H1 (cell line): ENCODE measurements around the gene UBR3. TPM values are rescaled to one million over a fixed set of nuclear protein-coding genes. Genes with fewer than 3 reads are reported as not detected.
"Not testable (repeated sequence)": the region's sequence is repeated elsewhere in the genome, so short reads cannot be mapped to it uniquely, and the experiment has no call there.

ENCODE experiments used
- CTCF ChIA-PET: fragments of 300-600 bp; sonication (Branson Sonifier 250); formaldehyde crosslinking; loops from one replicate; lab custom pipeline; 2021; ENCODE audit not compliant: partially characterized antibody; lab: Charles Lee
- POLR2A ChIA-PET: fragments of 300-600 bp; sonication (Branson Sonifier 250); formaldehyde crosslinking; loops from one replicate; lab custom pipeline; 2021; ENCODE audit warnings: inconsistent platforms; ENCODE audit not compliant: partially characterized antibody; lab: Charles Lee
- DNase-seq, 2 experiments: peaks; one replicate each; pipeline versions ENCODE4 v3.0.0 to v3.0.0-alpha.2; 2010 to 2022; ENCODE audit warnings: low spot score in 2 of 2, low read depth in 1 of 2, mixed read lengths in 1 of 2
- FAIRE-seq: peaks from 2 replicates; lab custom pipeline; 2011; peaks lifted over from hg19 to GRCh38; lab: Jason Lieb, UNC
- H2AFZ ChIP-seq: 2 replicates; pipeline ENCODE4 v1.8.1; 2012; ENCODE audit warnings: low read length, inconsistent platforms
- H2AK5ac ChIP-seq: 2 replicates; pipeline ENCODE4 v1.6.1; 2013; ENCODE audit warnings: low read depth, low read length
- H2BK120ac ChIP-seq: replicated peaks from 2 replicates; pipeline ENCODE3; 2013; ENCODE audit warnings: low read depth, low read length, inconsistent platforms
- H2BK12ac ChIP-seq: 2 replicates; pipeline ENCODE4 v1.6.1; 2013; ENCODE audit warnings: low read depth, low read length
- H2BK15ac ChIP-seq: 2 replicates; pipeline ENCODE4 v1.6.1; 2013; ENCODE audit warnings: low read length
- H2BK20ac ChIP-seq: 2 replicates; pipeline ENCODE4 v1.6.1; 2013; ENCODE audit warnings: low read length
- H2BK5ac ChIP-seq: 2 replicates; pipeline ENCODE4 v1.6.1; 2013; ENCODE audit warnings: low read depth, low read length
- H3K14ac ChIP-seq: 2 replicates; pipeline ENCODE4 v1.6.1; 2013; ENCODE audit warnings: inconsistent platforms; ENCODE audit not compliant: insufficient read length
- H3K18ac ChIP-seq: 2 replicates; pipeline ENCODE4 v1.6.1; 2013; ENCODE audit warnings: low read length; ENCODE audit errors: extremely low read depth
- H3K23ac ChIP-seq: 2 replicates; pipeline ENCODE4 v1.6.1; 2013; ENCODE audit warnings: inconsistent platforms; ENCODE audit not compliant: insufficient read length
- H3K23me2 ChIP-seq: 2 replicates; pipeline ENCODE4 v1.6.1; 2013; ENCODE audit warnings: low read depth, low read length
- H3K27ac ChIP-seq: 2 replicates; pipeline ENCODE4 v1.6.1; 2011; ENCODE audit warnings: low read depth, low read length, inconsistent platforms
- H3K27me3 ChIP-seq, 4 experiments: replicated peaks in 1 of 4; 1 replicate in 1 of 4; 2 replicates in 3 of 4; pipeline versions ENCODE4 v1.6.1 to v1.8.1; 2011 to 2013; ENCODE audit warnings: low read length in 3 of 4, mild to moderate bottlenecking in 3 of 4, inconsistent platforms in 2 of 4, mixed read lengths in 2 of 4, moderate library complexity in 1 of 4; ENCODE audit not compliant: control insufficient read depth in 3 of 4, insufficient read depth in 3 of 4; ENCODE audit errors: extremely low read depth in 1 of 4
- H3K36me3 ChIP-seq, 4 experiments: 2 replicates each; pipeline versions ENCODE4 v1.6.1 to v1.8.1; 2011 to 2013; ENCODE audit warnings: mild to moderate bottlenecking in 4 of 4, low read length in 3 of 4, moderate library complexity in 2 of 4, control low read depth in 1 of 4, inconsistent platforms in 1 of 4; ENCODE audit not compliant: insufficient read depth in 4 of 4, control insufficient read depth in 2 of 4
- H3K4ac ChIP-seq: replicated peaks from 2 replicates; pipeline ENCODE3; 2013; ENCODE audit warnings: low read length, low read depth, mixed read lengths, inconsistent platforms; ENCODE audit not compliant: insufficient read length
- H3K4me1 ChIP-seq, 4 experiments: replicated peaks in 1 of 4; 1 replicate in 1 of 4; 2 replicates in 3 of 4; pipeline versions ENCODE4 v1.6.1 to v1.8.1; 2011 to 2013; ENCODE audit warnings: low read length in 3 of 4, inconsistent platforms in 2 of 4, mixed read lengths in 1 of 4; ENCODE audit not compliant: insufficient read depth in 4 of 4, control insufficient read depth in 3 of 4
- H3K4me2 ChIP-seq, 2 experiments: 2 replicates each; pipeline versions ENCODE4 v1.6.1 to v1.8.1; 2011 to 2013; ENCODE audit warnings: low read depth in 2 of 2, low read length in 2 of 2, control low read depth in 1 of 2, inconsistent platforms in 1 of 2, mild to moderate bottlenecking in 1 of 2; ENCODE audit not compliant: insufficient read depth in 1 of 2
- H3K4me3 ChIP-seq, 4 experiments: fragments of 200-600, 300-600 bp in 1 of 4; sonication (generic), shearing (Covaris generic), sonication (Bioruptor Twin) in 1 of 4; 2 replicates each; pipeline versions ENCODE4 v1.5.1 to v1.8.1; 2011 to 2016; ENCODE audit warnings: low read length in 4 of 4, low read depth in 3 of 4, control low read depth in 2 of 4, inconsistent platforms in 2 of 4, mild to moderate bottlenecking in 2 of 4, mixed read lengths in 1 of 4, moderate library complexity in 1 of 4; ENCODE audit not compliant: insufficient read depth in 2 of 4; ENCODE audit errors: extremely low read depth in 1 of 4
- H3K56ac ChIP-seq: replicated peaks from 2 replicates; pipeline ENCODE3; 2013; ENCODE audit warnings: low read depth, mild to moderate bottlenecking, mixed read lengths, low read length, inconsistent platforms; ENCODE audit not compliant: insufficient read length
- H3K79me1 ChIP-seq: 2 replicates; pipeline ENCODE4 v1.6.1; 2013; ENCODE audit warnings: low read depth, low read length, control low read depth
- H3K79me2 ChIP-seq, 2 experiments: 2 replicates each; pipeline versions ENCODE4 v1.6.1 to v1.8.1; 2012 to 2013; ENCODE audit warnings: low read length in 2 of 2, mild to moderate bottlenecking in 2 of 2, inconsistent platforms in 1 of 2; ENCODE audit not compliant: insufficient read depth in 2 of 2, control insufficient read depth in 1 of 2
- H3K9ac ChIP-seq, 4 experiments: replicated peaks in 1 of 4; 1 replicate in 1 of 4; 2 replicates in 3 of 4; pipeline versions ENCODE4 v1.6.1 to v1.8.1; 2011 to 2013; ENCODE audit warnings: low read depth in 3 of 4, low read length in 3 of 4, control low read depth in 2 of 4, mild to moderate bottlenecking in 2 of 4, moderate library complexity in 2 of 4, inconsistent platforms in 1 of 4; ENCODE audit errors: extremely low read depth in 1 of 4
- H3K9me3 ChIP-seq, 2 experiments: 2 replicates each; pipeline versions ENCODE4 v1.6.1 to v1.8.1; 2012 to 2013; ENCODE audit warnings: mild to moderate bottlenecking in 2 of 2, moderate library complexity in 2 of 2, control low read depth in 1 of 2, inconsistent platforms in 1 of 2, low read depth in 1 of 2, low read length in 1 of 2, mixed read lengths in 1 of 2; ENCODE audit not compliant: insufficient read depth in 2 of 2
- H4K20me1 ChIP-seq, 2 experiments: replicated peaks in 1 of 2; 2 replicates each; pipeline versions ENCODE3 to v1.8.1; 2011 to 2013; ENCODE audit warnings: inconsistent platforms in 2 of 2, low read length in 2 of 2, mild to moderate bottlenecking in 1 of 2; ENCODE audit not compliant: insufficient read depth in 2 of 2, control insufficient read depth in 1 of 2
- H4K5ac ChIP-seq: 2 replicates; pipeline ENCODE4 v1.6.1; 2013; ENCODE audit warnings: low read length, low read depth, mixed read lengths, inconsistent platforms; ENCODE audit not compliant: insufficient read length
- H4K8ac ChIP-seq: 2 replicates; pipeline ENCODE4 v1.8.0; 2013; ENCODE audit warnings: mild to moderate bottlenecking, moderate library complexity, low read length, inconsistent platforms; ENCODE audit not compliant: insufficient read depth; ENCODE audit errors: extremely low read depth
- H4K91ac ChIP-seq: replicated peaks from 2 replicates; pipeline ENCODE3; 2013; ENCODE audit warnings: low read length, mixed read lengths, inconsistent platforms; ENCODE audit not compliant: insufficient read length
- WGBS, 2 experiments: shearing (Covaris generic) in 1 of 2; methylation state at CpG; one replicate each; pipeline versions ENCODE4 v1.1.6 to v1.1.7; 2013 to 2015; ENCODE audit warnings: low lambda C conversion rate in 2 of 2, mixed read lengths in 2 of 2, inconsistent platforms in 1 of 2, low coverage in 1 of 2, missing lambda C conversion rate in 1 of 2; ENCODE audit not compliant: insufficient replicate concordance in 2 of 2, insufficient coverage in 1 of 2, insufficient read length in 1 of 2; ENCODE audit errors: extremely low coverage in 1 of 2, missing lambda C conversion rate in 1 of 2; 5-methylcytosine and 5-hydroxymethylcytosine counted together
- polyA plus RNA-seq, 7 experiments: library from polyadenylated mRNA; depleted of rRNA in 3 of 7; stranded (reverse) in 5 of 7; unstranded in 2 of 7; fragments of >200 nt in 5 of 7; fragments of 200-250 nt in 2 of 7; gene quantifications; 1 replicate in 5 of 7; 2 replicates in 1 of 7; 4 replicates in 1 of 7; pipeline versions ENCODE4 v1.2.1 to v1.2.3, GENCODE V29; 2011 to 2013; ENCODE audit warnings: missing spikeins in 2 of 7, mixed read lengths in 2 of 7
- total RNA-seq: library from RNA; stranded (reverse); fragmentation: NEBNext Ultra II Directional; extraction: Animal tissue kit (Norgen Biotek cat#: 25700); gene quantifications from 2 replicates; pipeline ENCODE4 v1.2.1, GENCODE V29; 2021

The UBR3 gene
- total and polyA plus RNA-seq, 2 of the 8 experiments (the other 6 are each of a cell fraction or from before 2014, with no cell fraction given) = 3.7 to 17.7 TPM

DNA sequence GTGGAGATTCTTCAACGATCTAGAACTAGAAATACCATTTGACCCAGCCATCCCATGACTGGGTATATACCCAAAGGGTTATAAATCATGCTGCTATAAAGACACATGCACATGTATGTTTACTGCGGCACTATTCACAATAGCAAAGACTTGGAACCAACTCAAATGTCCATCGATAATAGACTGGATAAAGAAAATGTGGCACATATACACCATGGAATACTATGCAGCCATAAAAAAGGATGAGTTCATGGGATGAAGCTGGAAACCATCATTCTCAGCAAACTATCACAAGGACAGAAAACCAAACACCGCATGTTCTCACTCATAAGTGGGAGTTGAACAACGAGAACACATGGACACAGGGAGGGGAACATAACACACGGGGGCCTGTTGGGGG is 9.9 kb upstream of the UBR3 start:
- H3K56ac ChIP-seq, H3K18ac ChIP-seq, H3K27ac ChIP-seq, H2AFZ ChIP-seq, H2AK5ac ChIP-seq, DNase-seq, H3K4ac ChIP-seq, H2BK12ac ChIP-seq, H4K5ac ChIP-seq, H3K79me1 ChIP-seq, H2BK120ac ChIP-seq, H4K8ac ChIP-seq, H3K9me3 ChIP-seq, H3K23me2 ChIP-seq, H3K23ac ChIP-seq, H4K91ac ChIP-seq, H3K14ac ChIP-seq, CTCF ChIA-PET, H3K4me3 ChIP-seq, H3K79me2 ChIP-seq, POLR2A ChIA-PET, H3K9ac ChIP-seq, FAIRE-seq, H2BK20ac ChIP-seq, H4K20me1 ChIP-seq, H2BK5ac ChIP-seq, H3K4me2 ChIP-seq, H2BK15ac ChIP-seq, H3K27me3 ChIP-seq, H3K4me1 ChIP-seq: not testable (repeated sequence)
- peaks cover 4 to 73% (median 28%) of the 10 kb centered on the region in 4 experiments; a peak in 7 of 8 replicates for H3K36me3 ChIP-seq
- WGBS, 2 experiments = 88% methylated on average over 6 of the region's 6 CpGs; no CpG with 5 or more reads in 1 of the 2 experiments
